ENCODE results near the gene VPS8.

DNA sequence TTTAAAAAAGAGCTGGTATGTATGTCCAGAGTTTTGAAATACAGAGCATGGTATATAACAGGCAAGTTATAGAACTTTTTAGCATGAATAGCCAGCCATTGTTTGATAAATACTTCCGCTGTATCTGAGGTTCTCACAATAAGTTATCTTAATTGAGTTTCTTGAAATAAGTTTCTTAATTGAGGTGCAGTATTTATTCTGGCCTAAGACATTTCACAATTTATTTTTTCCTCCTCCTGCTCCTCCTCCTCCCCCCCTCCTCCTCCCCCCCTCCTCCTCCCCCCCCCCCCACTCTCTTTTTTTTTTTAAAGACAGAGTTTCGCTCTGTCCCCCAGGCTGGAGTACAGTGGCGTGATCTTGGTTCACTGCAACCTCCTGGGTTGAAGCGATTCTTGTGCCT is 83.4 kb downstream of the VPS8 start:
- TF ChIP-seq, protein P1, sequence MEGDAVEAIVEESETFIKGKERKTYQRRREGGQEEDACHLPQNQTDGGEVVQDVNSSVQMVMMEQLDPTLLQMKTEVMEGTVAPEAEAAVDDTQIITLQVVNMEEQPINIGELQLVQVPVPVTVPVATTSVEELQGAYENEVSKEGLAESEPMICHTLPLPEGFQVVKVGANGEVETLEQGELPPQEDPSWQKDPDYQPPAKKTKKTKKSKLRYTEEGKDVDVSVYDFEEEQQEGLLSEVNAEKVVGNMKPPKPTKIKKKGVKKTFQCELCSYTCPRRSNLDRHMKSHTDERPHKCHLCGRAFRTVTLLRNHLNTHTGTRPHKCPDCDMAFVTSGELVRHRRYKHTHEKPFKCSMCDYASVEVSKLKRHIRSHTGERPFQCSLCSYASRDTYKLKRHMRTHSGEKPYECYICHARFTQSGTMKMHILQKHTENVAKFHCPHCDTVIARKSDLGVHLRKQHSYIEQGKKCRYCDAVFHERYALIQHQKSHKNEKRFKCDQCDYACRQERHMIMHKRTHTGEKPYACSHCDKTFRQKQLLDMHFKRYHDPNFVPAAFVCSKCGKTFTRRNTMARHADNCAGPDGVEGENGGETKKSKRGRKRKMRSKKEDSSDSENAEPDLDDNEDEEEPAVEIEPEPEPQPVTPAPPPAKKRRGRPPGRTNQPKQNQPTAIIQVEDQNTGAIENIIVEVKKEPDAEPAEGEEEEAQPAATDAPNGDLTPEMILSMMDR (IDR thresholded peaks at IDR 0.05; ENCODE audit: insufficient read depth, low read length, poor library complexity, severe bottlenecking): no peak
- TF ChIP-seq EZH2phosphoT487 (conservative IDR thresholded peaks at IDR 0.05; ENCODE audit: low read length): no peak

Measured in SU-DHL-6 (cell line).